HG03064 (cell line): ENCODE measurements around the gene CCDC157.
"Not testable (repeated sequence)": the region's sequence is repeated elsewhere in the genome, so short reads cannot be mapped to it uniquely, and the experiment has no call there.

Experiments used
- ATAC-seq: cut with Tn5 transposase; IDR thresholded peaks from one replicate; pipeline ENCODE4 v1.9.1; 2021; ENCODE audit warnings: low read depth; ENCODE audit not compliant: unreplicated experiment

CCDC157 gene

DNA sequence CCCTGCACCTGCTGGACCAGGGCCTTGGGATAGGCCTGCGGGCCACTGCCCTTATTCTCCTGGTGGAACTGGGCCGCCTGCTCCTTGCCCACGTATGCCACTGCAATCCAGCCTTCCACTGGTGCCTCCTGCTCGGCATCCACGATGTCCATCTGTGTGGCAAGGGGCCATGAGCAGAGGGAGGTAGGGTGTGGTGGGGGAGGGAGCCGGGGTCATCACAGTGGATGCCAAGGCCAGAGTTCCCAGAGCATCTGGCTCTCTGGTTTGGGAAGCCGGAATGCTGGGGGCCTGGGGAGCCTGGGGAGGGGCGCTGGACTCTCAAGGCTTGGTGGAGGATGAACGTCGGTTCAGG lies 29.8 kb downstream of the CCDC157 start:
- ATAC-seq = no peak

DNA sequence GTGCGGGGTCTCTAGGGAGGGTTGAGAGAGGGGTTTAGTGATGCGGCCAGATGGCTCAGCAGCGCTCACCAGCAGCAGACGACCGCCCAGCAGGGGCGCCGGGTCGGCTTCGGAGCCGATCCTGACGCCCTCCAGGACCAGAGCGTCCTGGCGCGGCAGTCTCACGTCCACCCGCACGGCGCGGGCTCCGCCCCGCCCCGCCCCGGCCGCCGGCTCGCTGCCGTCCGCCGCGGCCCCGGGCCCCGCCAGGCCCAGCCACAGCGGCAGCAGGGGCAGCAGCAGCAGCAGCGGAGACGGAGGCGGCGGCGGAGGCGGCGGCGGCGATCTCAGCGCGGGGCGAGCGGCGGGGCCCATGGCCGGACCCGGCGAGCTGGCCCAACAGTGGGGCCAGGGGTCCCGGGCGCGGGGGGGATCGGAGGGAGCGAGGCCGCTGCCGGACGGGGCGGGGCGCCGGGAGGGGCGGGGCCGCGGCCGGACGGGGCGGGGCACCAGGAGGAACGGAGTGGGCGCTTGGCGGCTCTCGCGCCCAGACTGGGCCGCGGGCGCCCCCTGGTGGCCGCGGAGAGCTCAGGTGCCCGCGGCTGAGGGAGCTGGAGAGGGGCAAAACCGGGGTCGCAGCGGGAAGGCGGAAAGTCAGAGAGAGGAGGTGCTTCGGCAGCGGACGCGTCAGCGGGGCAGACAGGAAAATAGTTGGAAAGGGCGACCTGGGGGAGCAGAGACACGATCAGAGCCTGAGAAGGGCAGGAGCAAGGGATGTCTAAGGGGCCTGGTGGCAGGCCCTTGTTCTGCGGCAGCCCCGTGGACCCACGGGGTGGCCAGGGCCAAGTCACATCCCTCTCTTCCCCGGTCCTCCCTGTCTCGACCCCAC lies 30.4 kb downstream of the CCDC157 start, which contains the start of gene RNF215:
TSS of gene RNF215 (minus strand) at position 452 of the 868 bp plus-strand sequence. CDS start at position 354, 98 bp downstream.
- ATAC-seq = peak; percentile 70

DNA sequence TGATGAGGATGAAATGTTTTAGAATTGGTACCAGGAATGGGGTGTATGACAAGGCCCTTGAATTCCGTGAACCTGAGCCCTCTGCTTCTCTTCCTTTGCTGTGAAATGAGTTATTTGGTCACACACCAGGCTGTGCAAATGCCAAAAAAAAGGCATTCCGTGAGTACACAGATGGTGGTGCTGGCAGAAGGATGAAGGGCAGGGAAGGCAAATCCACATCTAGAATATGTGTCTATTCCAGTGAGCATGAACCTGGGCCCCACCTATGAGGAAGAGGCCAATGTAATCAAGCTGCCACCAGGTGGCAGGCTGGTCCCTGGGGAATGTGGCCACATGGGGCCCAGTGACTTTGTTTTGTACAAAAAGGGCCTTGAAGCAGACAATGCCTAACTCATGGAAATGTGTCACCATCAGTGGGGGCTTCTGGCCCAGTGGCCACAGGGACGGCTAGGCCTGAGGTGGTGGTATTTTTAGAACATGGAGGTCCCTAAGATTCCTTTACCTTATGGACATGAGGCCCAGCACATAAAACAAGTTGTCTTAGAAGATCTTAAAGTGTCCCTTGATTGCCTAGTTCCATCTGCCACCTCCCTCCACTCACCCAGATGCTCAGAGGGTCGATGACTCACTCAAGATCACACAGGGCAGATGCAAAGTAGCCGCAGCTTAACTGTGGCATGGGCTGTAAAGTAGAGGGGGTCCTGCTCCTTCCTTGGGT lies 34.3 kb downstream of the CCDC157 start:
- no peak for ATAC-seq

- no peak for ATAC-seq
These were observed 36.0 kb downstream of the CCDC157 start for GRCh38 chr22:30392661-30393321.

DNA sequence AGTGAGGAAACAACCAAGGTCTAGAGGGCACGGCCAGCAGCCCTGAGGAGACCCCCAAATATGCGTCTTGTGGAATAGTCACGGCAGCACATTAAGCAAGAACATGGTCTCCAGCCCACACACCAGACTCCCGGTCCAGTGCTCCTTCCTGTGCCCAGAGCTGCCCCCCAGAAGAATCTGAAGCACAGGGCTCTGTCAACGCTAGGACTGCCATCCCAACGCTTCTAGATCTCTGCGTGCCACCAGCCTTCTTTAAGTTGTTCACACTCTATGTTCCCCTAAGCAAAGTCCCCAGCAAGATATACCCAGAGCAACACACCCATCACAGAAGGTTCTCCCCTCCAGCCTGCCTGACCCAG lies 36.5 kb downstream of the CCDC157 start:
- no peak for ATAC-seq

DNA sequence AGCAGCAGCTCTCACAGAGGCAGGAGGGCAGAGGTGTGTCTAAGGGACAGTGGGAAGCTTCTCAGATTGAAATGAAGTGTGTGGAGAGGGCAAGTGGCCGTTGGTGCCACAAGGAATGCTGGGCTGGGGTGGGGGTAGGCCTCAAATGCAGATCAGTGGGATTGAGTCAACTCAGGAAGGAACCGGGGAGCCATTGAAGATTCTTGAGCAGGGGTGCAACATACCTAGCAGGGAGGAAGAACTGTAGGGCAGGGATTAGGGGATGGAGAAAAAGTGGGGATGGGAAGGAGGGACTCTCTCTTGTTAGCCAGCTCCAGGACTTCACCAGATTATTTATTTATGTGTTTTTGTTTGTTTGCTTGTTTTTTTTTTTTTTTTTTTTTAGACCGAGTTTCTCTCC lies 37.1 kb downstream of the CCDC157 start:
- ATAC-seq = no peak

DNA sequence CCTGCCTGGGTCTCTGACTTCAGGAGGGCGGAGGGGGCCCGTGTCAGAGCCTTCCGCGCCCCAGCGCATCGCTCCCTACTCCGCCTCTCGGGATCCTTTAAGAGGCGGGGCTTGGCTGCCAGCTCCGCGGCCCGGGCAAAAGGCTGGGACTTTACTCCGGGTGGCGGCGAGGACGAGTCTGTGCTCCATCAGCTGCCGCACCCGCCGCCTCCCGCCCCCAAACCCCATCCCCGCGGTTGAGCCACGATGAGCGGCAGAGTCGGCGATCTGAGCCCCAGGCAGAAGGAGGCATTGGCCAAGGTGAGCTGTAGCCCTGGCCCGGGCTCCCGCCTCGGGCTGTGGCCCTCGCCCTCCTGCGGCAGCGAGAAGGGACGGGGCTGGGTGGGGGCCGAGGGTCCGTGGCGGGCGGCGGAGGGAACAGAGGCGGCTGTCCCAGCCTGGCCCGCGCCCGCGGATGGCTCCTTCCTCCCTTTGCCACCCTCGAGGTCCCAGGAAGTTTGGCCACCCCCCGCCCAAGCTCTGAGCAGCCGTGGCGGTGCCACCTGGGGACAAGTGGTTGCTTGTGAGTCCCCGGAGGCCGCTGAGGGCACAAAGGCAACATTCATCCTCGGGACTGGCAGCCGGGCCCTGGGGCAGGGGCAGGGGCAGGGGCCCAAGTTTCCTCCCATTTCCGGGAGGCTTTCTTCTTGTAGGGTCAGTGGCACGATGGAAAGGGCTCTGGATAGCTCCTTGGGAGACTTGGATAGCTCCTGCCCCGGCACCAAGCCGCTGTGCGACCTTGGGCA lies 40.3 kb downstream of the CCDC157 start, which contains the start of gene SEC14L2:
TSS of gene SEC14L2 (plus strand) at position 148 of the 785 bp plus-strand sequence. CDS start at position 247, 99 bp downstream.
- ATAC-seq = no peak

DNA sequence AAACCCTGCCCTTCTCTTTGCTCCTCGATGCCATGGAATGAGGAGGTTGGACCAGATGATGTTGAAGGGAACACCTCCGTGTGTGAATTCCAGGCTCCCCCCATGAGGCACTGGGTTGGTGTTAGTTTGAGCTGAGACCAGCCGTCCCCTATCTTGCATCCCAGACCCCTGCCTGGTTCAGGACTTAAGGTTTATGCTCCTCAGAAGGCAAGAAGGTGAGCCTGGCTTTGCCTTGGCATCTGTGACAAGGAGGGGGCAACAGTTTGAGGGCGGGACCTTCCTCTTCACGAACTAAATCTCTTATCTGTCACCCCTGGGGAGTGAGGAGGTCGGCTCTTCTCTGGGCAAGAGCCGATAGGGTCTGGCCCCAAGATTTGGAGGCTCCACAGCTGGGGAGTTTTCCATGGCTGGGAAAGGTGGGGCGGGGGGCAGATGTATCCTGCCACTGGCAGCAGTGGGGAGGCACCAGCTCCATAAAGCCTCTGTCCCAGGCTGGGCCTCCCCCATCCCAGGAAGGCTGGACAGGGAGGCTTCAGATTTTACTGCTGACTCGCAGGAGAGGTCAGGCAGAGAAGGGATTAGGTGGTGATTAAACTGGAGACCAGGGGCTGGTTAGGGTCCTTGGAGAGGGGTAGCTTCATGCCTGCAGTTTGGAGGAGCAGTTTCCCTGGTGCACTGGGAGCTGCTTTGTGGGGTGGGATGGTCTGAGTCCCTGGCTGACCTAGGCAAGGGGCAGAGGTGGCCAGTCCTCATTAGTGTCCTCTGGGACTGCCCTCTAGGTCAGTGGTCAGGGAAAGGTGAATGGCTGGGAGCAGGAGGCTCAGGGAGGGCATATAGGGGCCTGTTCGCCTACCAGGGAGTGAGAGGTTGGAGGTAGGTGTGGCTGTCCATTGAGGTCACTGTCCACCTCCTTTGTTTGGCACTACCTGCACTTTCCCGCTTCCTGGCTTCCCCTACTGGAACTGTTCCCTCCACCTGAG lies 41.1 kb downstream of the CCDC157 start:
- ATAC-seq = no peak

GRCh38 chr22:30398685-30399680 lies 42.2 kb downstream of the CCDC157 start:
- ATAC-seq = no peak

DNA sequence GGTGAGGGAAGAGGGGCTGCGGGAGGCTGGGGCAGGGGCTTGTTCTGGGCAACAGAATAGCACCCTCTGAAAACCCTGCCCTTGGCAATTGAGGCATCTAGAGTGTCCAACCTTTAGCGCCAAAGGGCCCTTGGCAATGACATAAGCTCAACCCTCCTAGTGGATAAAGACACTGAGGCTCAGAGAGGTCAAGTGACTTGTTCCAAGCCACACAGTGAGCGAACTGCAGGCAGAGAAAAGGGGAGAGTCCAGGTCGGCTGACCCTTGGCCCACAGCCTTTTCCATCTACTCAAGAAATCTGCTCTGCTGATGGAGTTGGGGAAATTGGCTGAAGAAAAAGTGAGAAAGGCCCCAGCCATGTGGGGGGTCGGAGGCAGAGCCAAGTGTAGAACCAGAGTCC lies 42.9 kb downstream of the CCDC157 start:
- ATAC-seq = no peak

- no peak for ATAC-seq
These were observed 43.4 kb downstream of the CCDC157 start for GRCh38 chr22:30400159-30400558.

DNA sequence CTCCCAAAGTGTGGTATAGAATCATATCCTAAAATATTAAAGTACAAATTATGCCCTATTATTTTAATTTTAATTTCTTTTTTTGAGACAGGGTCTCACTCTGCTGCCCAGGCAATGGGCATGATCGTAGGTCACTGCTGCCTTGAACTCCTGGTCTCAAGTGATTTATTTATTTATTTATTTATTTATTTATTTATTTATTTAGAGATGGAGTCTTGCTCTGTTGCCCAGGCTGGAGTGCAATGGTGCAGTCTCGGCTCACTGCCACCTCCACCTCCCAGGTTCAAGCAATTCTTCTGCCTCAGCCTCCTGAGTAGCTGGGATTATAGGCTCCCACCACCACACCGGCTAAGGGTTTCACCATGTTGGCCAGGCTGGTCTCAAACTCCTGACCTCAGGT lies 44.2 kb downstream of the CCDC157 start:
- not testable (repeated sequence) for ATAC-seq

DNA sequence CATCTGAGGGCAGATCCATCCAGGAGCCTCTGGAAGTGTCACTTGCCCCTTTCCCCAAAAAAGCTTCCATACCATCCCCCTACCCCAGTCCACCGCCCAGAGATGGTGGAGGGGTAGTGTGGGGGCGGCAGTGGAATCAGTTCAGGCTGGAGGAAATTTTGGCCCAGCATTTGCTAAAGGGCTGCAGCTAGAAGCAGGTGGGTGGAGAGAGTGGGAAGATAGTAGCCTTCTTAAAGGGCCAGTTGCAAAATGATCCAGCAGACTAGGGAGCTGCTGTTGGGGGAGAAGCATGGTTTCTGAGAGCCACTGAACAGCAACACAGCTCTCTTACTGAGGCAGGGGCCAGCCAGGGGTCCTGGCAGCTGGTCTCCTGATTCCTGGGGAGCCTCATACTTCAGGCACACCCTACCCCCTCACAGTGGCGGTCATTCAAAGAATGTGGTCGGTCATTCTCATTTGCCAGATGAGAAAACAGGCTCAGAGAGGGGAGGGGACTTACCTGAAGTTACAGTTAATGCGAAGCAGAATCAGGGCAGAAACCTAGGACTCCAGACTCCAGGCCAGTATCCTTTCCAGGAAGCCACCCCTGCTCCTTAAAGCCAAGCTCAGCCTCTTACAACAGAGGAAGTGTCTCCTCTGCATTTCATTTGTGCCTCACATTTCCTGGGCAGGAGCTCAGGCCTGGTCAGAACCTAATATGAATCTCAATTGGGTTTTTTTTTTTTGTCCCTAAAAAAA lies 45.4 kb downstream of the CCDC157 start:
- ATAC-seq = no peak

DNA sequence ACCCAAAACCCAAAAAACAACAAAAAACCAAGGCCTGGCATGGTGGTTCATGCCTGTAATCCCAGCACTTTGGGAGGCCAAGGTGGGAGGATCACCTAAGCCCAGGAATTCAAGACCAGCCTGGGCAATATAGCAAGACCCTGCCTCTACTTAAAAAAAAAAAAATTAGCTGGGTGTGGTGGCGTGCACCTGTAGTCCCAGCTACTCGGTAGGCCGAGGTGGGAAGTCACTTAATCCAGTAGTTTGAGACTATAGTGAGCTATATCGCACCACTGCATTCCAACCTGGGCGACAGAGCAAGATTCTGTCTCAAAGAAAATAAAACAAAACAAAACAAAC lies 45.9 kb downstream of the CCDC157 start:
- not testable (repeated sequence) for ATAC-seq

- ATAC-seq = no peak
These were observed 47.5 kb downstream of the CCDC157 start for GRCh38 chr22:30404307-30404706.

GRCh38 chr22:30405731-30406130 lies 48.9 kb downstream of the CCDC157 start:
- no peak for ATAC-seq

GRCh38 chr22:30406400-30406799 lies 49.6 kb downstream of the CCDC157 start:
- ATAC-seq = no peak
